HG02623 (cell line): ENCODE results near the gene SLC6A20.
"Not testable (repeated sequence)": the region's sequence is repeated elsewhere in the genome, so short reads cannot be mapped to it uniquely, and the experiment has no call there.

Source experiments
- ATAC-seq: cut with Tn5 transposase; IDR thresholded peaks from one replicate; pipeline ENCODE4 v1.9.1; 2021; ENCODE audit warnings: moderate library complexity; ENCODE audit not compliant: unreplicated experiment

Gene SLC6A20

DNA sequence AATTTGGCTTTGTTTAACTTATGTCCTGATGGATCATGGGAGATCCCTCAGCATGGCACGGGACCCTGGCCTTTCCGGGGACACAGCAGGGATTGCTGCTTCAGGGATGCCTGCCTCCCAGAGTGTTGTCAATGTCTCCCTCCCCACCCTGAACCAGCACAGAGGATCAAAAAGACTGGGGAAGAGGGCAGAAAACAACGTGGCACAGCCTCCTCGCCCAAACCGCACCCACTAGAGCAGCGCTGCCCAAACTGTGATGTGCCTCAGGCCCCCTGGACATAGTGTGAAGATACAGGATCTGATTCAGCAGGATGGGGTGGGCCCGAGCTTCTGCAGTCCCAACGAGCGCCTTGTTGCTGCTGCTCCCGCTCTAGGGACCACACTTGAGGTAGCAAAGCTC, 34.5 kb downstream of the SLC6A20 start:
- ATAC-seq, result no peak

GRCh38 chr3:45760878-45761711, 35.2 kb downstream of the SLC6A20 start:
- no peak for ATAC-seq

DNA sequence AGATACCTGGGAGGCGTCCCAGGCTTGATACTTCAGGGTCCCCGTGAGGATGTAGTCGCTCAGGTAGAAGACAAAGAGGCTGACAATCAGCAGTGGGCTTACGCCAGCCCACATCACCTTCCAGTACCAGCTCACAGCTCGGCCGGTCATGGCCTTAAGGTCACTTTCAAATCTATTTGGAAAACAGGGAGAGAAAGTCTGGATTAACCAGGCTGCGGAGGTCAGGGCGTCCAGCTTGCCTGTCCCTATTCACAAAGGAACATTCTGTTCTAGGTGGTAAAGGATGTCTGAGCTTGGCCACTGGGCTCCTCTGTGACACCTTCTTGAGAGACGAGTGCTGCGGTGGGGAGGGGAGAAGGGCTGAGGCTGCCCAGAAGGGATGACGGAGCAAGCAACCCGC, 36.5 kb downstream of the SLC6A20 start:
- ATAC-seq, result no peak

DNA sequence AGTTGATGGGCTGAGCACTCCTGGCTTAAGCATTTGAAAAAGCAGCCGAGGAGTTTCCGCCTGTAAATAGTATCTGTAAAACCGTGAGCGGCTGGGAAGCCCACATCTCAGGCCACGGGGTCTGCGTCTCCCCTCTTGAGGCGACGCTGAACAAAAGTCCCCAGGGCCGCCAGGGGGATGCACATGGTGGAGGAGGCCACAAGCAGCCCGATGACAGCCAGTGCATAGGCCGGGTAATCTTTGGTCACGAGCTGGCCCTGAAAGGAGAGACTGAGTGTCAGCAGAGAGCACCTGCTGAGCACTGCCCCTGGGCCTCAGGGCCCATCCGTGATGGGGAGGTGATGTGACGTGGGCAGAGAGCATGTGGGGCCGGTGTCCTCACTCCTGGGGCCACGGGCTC, 37.5 kb downstream of the SLC6A20 start:
- ATAC-seq, result no peak

DNA sequence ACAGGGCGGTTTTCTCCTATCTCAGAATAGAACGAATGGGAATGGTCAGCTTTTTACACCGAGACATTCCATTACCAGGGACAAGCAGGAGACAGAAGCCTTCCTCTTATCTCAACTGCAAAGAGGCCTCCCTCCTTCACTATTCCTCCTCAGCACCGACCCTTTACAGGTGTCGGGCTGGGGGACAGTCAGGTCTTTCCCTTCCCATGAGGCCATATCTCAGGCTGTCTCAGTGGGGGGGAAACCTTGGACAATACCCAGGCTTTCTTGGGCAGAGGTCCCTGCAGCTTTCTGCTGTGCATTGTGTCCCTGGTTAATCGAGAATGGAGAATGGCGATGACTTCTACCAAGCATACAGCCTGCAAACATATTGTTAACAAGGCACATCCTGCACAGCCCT, 39.2 kb downstream of the SLC6A20 start:
- ATAC-seq, result not testable (repeated sequence)

DNA sequence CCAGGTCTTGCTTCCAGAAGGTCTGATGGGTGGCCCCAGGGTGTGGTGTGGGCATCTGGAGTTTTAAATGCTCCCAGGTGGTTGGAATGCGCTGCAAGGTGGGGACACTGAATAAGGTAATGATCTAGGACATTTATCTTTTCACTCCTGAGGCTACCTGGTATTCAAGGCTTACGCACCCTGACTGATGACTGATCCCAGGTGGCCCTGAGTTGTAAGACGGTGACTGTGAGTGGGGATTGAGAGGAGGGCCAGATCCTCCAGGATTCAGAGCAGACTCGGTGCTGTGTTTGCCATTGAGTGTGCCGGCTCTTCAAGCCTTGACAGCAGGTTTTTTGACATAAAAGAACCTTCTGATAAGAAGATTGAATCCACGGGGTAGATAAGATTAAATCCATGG, 40.3 kb downstream of the SLC6A20 start:
- no peak for ATAC-seq

- no peak for ATAC-seq
These were observed 41.9 kb downstream of the SLC6A20 start for GRCh38 chr3:45754461-45754860.

- ATAC-seq, result no peak
These were observed 43.2 kb downstream of the SLC6A20 start for GRCh38 chr3:45753095-45753494.

DNA sequence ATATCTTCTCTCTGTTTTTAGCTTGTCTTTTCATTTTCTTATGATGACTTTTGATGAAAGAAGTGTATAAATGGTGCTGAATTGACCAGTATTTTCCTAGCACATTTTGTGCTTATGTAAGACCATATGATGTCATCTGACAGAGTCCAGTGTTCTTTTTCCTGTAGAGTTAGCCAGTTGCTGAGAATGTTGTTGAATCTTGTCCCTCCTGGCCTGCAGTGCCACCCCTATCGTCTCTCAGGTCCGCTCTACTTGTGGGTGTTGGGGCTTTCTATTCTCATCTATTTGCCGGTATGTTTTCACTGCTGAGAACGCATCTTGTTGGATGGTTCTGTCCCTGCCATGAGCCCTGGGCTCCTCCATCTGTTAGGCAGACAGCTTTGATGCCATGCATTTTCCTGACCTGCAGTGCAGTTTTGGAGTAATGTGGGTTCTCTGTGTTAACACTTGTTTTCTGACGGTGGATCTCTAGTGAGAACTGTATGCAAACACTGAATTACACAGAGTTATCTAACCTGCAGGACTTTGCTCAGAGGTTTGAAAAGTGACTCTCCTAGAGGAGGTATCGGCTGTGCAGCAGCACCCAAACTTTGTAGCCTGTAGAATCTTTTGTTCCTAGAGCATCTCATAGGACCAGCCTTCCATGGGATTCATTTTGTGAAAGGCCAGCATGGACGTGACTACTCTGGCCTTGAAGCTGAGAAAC, 44.6 kb downstream of the SLC6A20 start:
- ATAC-seq, result no peak

DNA sequence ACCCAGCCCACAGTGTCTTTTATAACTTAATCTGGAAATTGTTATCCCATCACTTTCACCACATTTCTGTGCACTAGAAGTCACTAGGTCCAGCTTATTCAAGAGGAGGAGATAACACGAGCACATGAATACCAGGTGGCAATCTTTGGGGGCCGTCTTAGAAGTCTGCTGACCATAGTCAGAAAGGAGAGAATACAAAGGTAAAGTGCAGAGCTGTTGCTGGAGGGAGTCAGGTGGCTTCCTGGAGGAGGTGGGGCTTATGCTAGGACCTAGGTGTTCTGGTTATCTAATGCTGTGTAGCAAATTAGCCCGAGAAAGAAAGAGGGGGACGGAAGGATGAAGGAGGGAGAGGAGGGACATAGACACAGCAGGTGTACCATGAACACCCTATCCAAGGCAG, 46.5 kb downstream of the SLC6A20 start:
- ATAC-seq, result no peak

- ATAC-seq, result not testable (repeated sequence)
These were observed 47.2 kb downstream of the SLC6A20 start for GRCh38 chr3:45749036-45749600.

GRCh38 chr3:45748068-45748467, 48.3 kb downstream of the SLC6A20 start:
- no peak for ATAC-seq

DNA sequence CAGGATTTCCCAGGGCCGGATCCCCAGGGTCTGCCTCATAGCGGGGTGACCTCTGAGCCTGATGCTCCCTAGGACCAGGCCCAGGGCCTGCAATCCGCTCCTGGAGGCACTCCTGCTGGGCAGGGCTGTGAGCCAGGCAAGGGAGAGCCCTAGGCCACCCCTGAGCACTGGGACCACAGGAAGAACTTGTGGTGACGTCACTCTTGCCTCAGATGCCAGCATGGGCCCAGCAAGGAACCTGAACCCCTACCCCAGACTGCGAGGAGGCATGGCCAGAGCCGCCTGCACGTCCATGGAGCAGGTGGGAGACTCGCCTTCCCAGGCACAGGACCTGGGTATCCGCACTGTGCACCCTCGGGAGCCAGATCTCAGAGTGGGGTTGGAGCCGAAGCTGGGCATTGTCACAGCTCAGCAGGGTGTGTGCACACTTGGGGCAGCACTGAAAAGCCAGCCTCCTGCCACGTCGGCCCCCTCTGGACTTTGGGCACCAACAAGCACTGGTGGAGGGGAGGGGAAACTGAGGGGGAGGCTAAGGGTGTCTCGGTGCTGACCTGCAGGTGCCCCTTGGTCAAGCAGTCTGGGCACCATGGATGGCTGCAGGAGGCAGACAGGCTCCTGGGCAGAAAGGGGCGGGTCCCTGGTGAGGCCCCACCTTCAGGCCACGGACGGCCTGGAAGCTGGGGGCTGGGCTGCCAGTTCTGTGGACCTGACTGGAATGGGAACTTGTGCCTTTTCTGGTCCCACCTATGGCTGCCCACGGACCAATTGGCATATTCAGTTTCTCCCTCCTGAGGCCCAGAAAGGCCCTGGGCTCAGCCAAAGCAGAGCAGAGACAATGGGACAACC, 49.3 kb downstream of the SLC6A20 start:
- no peak for ATAC-seq

- no peak for ATAC-seq
These were observed 50.1 kb downstream of the SLC6A20 start for GRCh38 chr3:45746165-45746776.

DNA sequence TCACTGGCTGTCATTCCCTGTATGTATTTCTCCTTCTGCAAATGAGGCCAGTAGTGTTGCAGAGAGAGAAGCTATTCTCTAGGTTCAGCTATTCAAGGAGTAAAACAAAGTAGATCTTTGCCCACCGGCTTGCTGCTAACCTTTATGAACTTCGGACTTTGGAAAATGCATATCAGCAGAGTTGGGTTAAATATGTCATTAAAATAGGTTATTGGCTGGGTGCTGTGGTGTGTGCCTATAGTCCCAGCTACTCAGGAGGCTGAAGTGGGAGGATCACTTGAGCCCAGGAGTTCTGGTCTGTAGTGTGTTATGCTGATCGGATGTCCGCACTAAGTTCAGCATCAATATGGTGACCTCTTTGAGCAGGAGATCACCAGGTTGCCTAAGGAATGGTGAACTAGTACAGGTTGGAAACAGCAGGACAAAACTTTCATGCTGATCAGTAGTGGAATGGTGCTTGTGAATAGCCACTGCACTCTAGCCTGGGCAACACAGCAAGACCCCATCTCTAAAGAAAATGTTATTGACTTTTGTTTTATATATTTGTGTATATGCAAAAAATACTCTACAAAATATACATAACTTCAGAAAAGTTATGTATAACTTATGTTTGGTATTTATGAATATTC, 53.8 kb downstream of the SLC6A20 start:
- no peak for ATAC-seq

- ATAC-seq, result no peak
These were observed 54.4 kb downstream of the SLC6A20 start for GRCh38 chr3:45741742-45742460.

- ATAC-seq, result no peak
These were observed 55.1 kb downstream of the SLC6A20 start for GRCh38 chr3:45741247-45741646.

GRCh38 chr3:45739991-45740390, 56.3 kb downstream of the SLC6A20 start:
- no peak for ATAC-seq

DNA sequence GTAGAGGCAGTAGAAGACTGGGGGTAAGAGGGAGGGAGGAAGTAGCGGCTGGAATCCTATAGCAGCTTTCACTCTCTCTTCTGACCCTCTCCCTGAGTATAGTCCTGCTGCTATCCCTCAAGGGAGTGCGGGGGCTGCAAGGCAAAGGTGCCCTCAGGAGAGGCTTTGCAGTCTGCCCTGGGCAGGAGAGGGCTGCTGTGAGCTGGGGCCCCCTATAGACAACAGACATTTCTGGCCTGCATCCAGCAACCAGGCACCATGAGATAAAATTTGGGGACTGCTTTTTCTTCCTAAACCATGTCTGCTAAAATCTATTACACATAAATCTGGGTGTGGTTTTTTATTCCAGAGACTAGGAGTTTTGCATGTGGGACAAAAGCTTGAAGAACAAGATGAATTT, 59.1 kb downstream of the SLC6A20 start:
- ATAC-seq, result no peak

DNA sequence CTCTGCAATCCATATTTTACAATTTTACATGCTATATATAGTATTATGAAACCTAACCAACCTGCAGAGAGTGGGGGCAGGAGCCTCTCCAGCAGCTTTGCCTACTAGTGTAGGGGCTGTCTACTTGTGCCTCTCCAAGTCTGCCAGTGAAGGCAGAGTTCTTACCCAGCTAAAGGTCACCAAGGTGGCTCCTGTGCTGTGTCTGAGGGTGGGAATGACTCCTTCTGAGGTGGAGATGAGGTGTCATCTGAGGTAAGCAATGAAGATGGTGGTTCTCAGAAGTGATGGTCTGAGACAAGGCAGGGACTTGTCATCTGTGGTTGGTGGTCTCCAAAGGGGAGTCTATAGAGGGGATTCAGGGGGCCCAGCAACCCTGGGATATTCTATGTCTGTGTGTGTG, 59.6 kb downstream of the SLC6A20 start:
- no peak for ATAC-seq
